Type B pancreatic cell (in vitro differentiated cells): ENCODE data around the gene SLC41A3. TPM values are rescaled to one million over a fixed set of nuclear protein-coding genes. Genes with fewer than 3 reads are reported as not detected.

Experiments
- DNase-seq: peaks from one replicate; pipeline ENCODE4 v3.0.0; 2021; ENCODE audit warnings: mixed read lengths; ENCODE audit not compliant: unreplicated experiment; ENCODE audit errors: extremely low spot score
- H3K27ac Mint-ChIP-seq: 2 replicates; pipeline ENCODE4 v1.8.0; 2021; ENCODE audit warnings: mild to moderate bottlenecking, mixed read lengths
- H3K27me3 Mint-ChIP-seq: 2 replicates; pipeline ENCODE4 v1.8.0; 2021; ENCODE audit warnings: mixed read lengths
- H3K36me3 Mint-ChIP-seq: 2 replicates; pipeline ENCODE4 v1.8.0; 2021; ENCODE audit warnings: mixed read lengths
- H3K4me1 Mint-ChIP-seq: one replicate; pipeline ENCODE4 v1.8.0; 2021; ENCODE audit warnings: mixed read lengths; ENCODE audit not compliant: unreplicated experiment
- H3K4me3 Mint-ChIP-seq: 2 replicates; pipeline ENCODE4 v1.8.0; 2021; ENCODE audit warnings: mild to moderate bottlenecking, mixed read lengths
- H3K9me3 Mint-ChIP-seq: 2 replicates; pipeline ENCODE4 v1.8.0; 2021; ENCODE audit warnings: mixed read lengths
- total RNA-seq: library from RNA; stranded (reverse); gene quantifications from 2 replicates; pipeline ENCODE4 v1.2.1, GENCODE V29; 2021; ENCODE audit warnings: low replicate concordance
- TF ChIP-seq, protein P1 (sequence below): fragments of 200-600 bp; sonication (generic); conservative IDR thresholded peaks from 2 replicates; pipeline ENCODE4 v1.5.0; 2021; ENCODE audit warnings: antibody characterized with exemption, mild to moderate bottlenecking

SLC41A3 gene
- total RNA-seq, 1 donor from 2014 or later, result 56.4 TPM

DNA sequence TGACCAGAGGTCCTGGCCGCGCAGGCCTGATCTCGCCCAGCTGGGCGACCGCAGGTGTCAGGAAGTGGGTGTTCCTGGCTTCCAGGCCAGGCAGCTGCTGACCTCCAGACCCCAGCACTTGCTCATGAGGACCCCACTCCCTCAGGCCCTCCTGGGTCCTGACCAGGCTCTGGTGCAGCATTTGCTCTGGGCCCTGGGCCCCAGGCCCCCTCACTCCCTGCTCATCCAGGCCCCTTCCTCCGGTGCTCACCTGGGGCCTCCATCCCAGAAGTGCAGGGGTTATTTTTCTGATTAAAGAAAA is 122.7 kb downstream of the SLC41A3 start:
- Mint-ChIP-seq H3K4me3 (no peak overlapping the region), H3K4me1 (no peaks in the 10 kb centered on the region), H3K27me3 (peaks cover 25% of the 10 kb centered on the region), H3K36me3 (no peaks in the 10 kb centered on the region), H3K9me3 (peaks cover 4% of the 10 kb centered on the region), H3K27ac (no peak overlapping the region)
- DNase-seq, result no peak
- TF ChIP-seq, protein P1, sequence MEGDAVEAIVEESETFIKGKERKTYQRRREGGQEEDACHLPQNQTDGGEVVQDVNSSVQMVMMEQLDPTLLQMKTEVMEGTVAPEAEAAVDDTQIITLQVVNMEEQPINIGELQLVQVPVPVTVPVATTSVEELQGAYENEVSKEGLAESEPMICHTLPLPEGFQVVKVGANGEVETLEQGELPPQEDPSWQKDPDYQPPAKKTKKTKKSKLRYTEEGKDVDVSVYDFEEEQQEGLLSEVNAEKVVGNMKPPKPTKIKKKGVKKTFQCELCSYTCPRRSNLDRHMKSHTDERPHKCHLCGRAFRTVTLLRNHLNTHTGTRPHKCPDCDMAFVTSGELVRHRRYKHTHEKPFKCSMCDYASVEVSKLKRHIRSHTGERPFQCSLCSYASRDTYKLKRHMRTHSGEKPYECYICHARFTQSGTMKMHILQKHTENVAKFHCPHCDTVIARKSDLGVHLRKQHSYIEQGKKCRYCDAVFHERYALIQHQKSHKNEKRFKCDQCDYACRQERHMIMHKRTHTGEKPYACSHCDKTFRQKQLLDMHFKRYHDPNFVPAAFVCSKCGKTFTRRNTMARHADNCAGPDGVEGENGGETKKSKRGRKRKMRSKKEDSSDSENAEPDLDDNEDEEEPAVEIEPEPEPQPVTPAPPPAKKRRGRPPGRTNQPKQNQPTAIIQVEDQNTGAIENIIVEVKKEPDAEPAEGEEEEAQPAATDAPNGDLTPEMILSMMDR, result no peak

DNA sequence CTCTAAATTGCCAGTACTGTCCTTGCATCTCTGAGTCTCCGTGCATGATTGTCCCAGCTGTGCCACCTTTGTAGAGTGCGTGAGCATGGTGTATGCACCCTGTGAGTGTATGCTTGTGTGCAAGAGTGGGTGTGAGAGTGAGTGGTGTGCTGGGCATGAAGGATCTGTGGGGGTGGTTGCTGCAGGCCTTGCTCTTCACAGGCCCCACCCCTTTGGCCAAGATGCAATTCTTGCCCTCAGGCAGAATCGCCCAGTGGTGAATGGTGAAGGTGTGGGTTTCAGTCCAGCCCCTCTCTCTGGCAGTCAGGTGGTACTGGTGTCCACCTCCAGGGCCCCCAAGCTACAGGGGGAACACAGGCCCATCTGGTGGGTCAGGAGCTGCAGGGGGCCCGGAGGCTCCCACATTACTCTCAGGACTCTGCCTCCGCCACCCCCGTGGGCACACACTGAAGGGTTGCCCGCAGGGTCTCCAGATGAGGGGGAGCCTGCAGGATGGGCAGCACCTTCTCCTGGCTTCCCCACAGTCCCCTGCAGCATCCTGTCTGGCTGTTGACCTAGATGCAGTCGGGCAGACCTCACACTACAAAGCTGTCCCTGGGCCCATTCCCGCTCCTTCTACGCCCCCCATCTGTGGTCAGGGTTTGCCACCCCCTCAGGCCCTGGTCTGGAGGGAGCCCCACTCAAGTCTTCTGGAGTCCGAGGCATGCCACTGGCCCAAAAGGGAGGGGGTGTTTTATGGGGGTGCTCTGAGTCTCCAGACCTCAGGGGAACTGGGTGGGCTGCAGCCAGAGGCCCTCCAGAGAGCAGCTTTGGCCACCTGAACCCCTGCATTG is 123.3 kb downstream of the SLC41A3 start:
- TF ChIP-seq, protein P1, result no peak
- H3K27me3 Mint-ChIP-seq, result peaks cover 29% of the 10 kb centered on the region
- H3K9me3 Mint-ChIP-seq, result peaks cover 4% of the 10 kb centered on the region
- no peaks in the 10 kb centered on the region for H3K36me3 Mint-ChIP-seq
- no peaks in the 10 kb centered on the region for H3K4me1 Mint-ChIP-seq
- H3K4me3 Mint-ChIP-seq, result peak overlapping the region; percentile 44
- H3K27ac Mint-ChIP-seq, result no peak overlapping the region
- DNase-seq, result no peak

DNA sequence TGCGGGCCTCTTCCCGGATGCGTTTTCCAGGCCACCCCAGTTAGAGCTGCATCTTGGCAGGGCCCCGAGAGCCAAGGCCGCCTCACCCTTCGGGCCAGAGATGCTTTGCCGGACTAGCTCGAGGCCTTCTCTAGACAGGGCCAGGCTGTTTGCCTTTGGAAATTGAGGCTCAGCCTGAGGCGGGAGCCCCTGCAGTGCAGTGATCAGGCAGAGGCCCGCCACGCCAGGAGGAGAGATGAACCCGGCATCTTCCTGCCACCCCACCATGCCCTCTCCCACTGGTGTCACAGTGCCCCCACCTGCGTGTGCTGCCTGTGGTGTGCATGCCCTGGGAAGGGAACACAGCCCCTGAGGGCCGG is 123.9 kb downstream of the SLC41A3 start:
- H3K9me3 Mint-ChIP-seq, result peaks cover 4% of the 10 kb centered on the region
- no peak overlapping the region for H3K27ac Mint-ChIP-seq
- H3K4me1 Mint-ChIP-seq, result no peaks in the 10 kb centered on the region
- peaks cover 35% of the 10 kb centered on the region for H3K27me3 Mint-ChIP-seq
- TF ChIP-seq, protein P1, result no peak
- DNase-seq, result peak; percentile 66
- no peaks in the 10 kb centered on the region for H3K36me3 Mint-ChIP-seq
- H3K4me3 Mint-ChIP-seq, result peak overlapping the region; percentile 44

DNA sequence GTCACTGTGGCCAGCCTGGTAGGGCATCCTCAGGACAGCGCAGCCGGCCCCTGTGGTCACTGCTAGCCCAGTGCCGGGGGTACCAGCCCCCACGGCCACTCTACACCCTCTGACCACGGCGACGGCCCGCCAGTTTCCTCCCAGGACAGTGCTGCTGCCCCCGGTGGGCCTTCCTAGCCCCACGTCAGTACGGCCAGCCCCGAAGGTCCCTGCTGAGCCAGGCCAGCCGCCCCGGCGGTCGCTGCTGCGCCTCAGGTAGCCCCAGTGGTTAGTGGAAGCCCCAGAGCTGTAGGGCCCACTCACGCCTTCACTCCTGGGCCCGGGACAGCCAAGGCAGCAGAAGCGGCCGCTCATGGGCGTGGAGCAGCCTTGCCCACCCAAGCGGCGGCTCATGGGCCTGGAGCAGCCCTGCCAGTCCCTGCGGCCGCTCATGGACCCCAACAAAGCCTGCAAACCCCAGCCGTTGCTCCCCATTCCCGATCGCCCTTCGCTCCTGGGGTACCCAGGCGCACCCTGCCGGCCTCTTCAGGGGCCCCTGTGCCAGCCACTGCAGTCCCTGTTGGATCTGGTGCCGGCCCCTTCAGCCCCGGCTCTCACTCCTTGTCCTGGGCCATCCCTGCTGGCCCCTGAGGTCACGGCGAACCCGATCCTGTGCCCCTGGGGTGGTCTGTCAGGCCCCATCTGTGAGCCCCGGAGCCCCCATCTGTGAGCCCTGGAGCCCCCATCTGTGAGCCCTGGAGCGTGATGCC is 124.4 kb downstream of the SLC41A3 start:
- no peak overlapping the region for H3K4me3 Mint-ChIP-seq
- H3K27ac Mint-ChIP-seq, result no peak overlapping the region
- peak; percentile 68 for DNase-seq
- TF ChIP-seq, protein P1, result no peak
- H3K27me3 Mint-ChIP-seq, result peaks cover 36% of the 10 kb centered on the region
- peaks cover 4% of the 10 kb centered on the region for H3K9me3 Mint-ChIP-seq
- no peaks in the 10 kb centered on the region for H3K4me1 Mint-ChIP-seq
- no peaks in the 10 kb centered on the region for H3K36me3 Mint-ChIP-seq

DNA sequence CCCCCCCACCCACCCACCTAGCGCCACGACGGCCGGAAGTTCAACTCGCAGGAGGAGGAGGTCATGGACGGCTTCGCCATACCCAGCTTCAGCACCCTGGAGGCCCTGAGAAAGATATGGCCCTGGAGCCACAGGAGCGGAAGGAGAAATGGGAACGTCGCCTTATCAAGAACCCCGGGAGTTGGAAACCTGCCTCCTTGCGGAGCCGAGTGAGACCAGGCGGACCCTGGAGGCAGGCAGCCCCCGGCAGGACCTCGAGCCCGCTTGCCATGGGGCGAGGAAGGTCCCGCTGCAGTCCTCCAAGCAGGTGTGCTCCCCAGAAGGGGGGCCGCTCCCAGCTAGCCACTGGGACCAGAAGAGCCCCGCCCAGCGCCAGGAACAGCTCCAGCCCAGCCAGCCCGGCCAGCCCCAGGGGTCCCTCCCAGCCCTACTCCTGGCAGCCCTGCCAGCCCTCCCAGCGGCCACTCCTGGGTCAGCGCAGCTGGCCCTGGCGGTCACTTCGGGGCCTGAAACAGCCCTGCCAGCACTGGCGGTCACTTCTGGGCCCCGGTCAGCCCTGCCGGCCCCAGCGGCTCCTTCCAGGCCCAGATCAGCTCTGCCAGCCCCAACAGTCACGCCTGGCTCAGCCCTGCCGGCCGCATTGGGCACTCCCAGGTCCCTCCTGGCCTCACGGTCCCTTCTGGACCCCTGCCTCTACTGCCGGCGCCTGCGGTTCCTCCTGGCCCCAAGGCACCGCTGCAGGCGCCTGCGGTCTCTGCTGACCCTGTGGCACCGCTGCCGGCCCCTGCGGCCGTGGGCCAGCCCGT is 125.2 kb downstream of the SLC41A3 start:
- TF ChIP-seq, protein P1, result no peak
- Mint-ChIP-seq H3K27me3 (peaks cover 29% of the 10 kb centered on the region), H3K4me1 (no peaks in the 10 kb centered on the region), H3K27ac (no peak overlapping the region), H3K9me3 (peaks cover 4% of the 10 kb centered on the region), H3K4me3 (peak overlapping the region; percentile 60), H3K36me3 (no peaks in the 10 kb centered on the region)
- no peak for DNase-seq
